WTC11 (cell line): ENCODE results near the gene NUDT14.

Experiments
- ATF3 ChIP-seq: sonication (generic); formaldehyde crosslinking; conservative IDR thresholded peaks from 2 replicates; pipeline ENCODE4 v1.8.1; 2022; ENCODE audit warnings: mild to moderate bottlenecking, missing genetic modification reagents
- CTCF ChIP-seq: fragments of 200-600 bp; IDR thresholded peaks from 2 replicates; pipeline ENCODE4 v1.8.0; 2022; ENCODE audit warnings: antibody characterized with exemption
- ELF4 ChIP-seq: sonication (generic); formaldehyde crosslinking; IDR thresholded peaks from 2 replicates; pipeline ENCODE4 v1.8.1; 2022; ENCODE audit warnings: low read depth, mild to moderate bottlenecking, moderate library complexity, missing genetic modification reagents
- FOXP1 ChIP-seq: sonication (generic); formaldehyde crosslinking; IDR thresholded peaks from 2 replicates; pipeline ENCODE4 v1.8.0; 2022; ENCODE audit warnings: missing genetic modification reagents, mild to moderate bottlenecking, moderate library complexity, borderline replicate concordance
- FOXP4 ChIP-seq: sonication (generic); formaldehyde crosslinking; IDR thresholded peaks from 2 replicates; pipeline ENCODE4 v1.8.0; 2022; ENCODE audit warnings: mild to moderate bottlenecking, missing genetic modification reagents
- JUN ChIP-seq: sonication (generic); formaldehyde crosslinking; IDR thresholded peaks from 2 replicates; pipeline ENCODE4 v1.8.0; 2023; ENCODE audit warnings: mild to moderate bottlenecking, missing genetic modification reagents
- MAX ChIP-seq: sonication (generic); formaldehyde crosslinking; IDR thresholded peaks from 2 replicates; pipeline ENCODE4 v1.8.0; 2022; ENCODE audit warnings: mild to moderate bottlenecking, missing genetic modification reagents
- NR1H2 ChIP-seq: sonication (generic); formaldehyde crosslinking; IDR thresholded peaks from 2 replicates; pipeline ENCODE4 v1.9.0; 2021; ENCODE audit warnings: mild to moderate bottlenecking, moderate library complexity, missing genetic modification reagents
- TCF7 ChIP-seq: sonication (generic); formaldehyde crosslinking; IDR thresholded peaks from 2 replicates; pipeline ENCODE4 v1.8.0; 2022; ENCODE audit warnings: mild to moderate bottlenecking, low read depth, missing genetic modification reagents, moderate library complexity
- ZNF138 ChIP-seq: sonication (generic); formaldehyde crosslinking; conservative IDR thresholded peaks from 2 replicates; pipeline ENCODE4 v1.8.1; 2022; ENCODE audit warnings: mild to moderate bottlenecking, moderate library complexity, missing genetic modification reagents
- ZNF425 ChIP-seq: fragments of 250-450 bp; sonication (Bioruptor Pico); conservative IDR thresholded peaks from 2 replicates; pipeline ENCODE4 v1.9.0; 2021; ENCODE audit warnings: mild to moderate bottlenecking
- TF ChIP-seq, protein P1 (sequence below): sonication (generic); formaldehyde crosslinking; IDR thresholded peaks from 2 replicates; pipeline ENCODE4 v1.8.1; 2023; ENCODE audit warnings: mild to moderate bottlenecking, missing genetic modification reagents

- TF ChIP-seq CTCF (no peak), ZNF138 (CRISPR knock-in tag) (no peak), TCF7 (CRISPR knock-in tag) (no peak), ELF4 (CRISPR knock-in tag) (no peak), ATF3 (no peak), ZNF425 (no peak), FOXP1 (no peak), NR1H2 (CRISPR knock-in tag) (no peak), MAX (CRISPR knock-in tag) (no peak), JUN (CRISPR knock-in tag) (no peak), FOXP4 (CRISPR knock-in tag) (no peak)
- TF ChIP-seq, protein P1, sequence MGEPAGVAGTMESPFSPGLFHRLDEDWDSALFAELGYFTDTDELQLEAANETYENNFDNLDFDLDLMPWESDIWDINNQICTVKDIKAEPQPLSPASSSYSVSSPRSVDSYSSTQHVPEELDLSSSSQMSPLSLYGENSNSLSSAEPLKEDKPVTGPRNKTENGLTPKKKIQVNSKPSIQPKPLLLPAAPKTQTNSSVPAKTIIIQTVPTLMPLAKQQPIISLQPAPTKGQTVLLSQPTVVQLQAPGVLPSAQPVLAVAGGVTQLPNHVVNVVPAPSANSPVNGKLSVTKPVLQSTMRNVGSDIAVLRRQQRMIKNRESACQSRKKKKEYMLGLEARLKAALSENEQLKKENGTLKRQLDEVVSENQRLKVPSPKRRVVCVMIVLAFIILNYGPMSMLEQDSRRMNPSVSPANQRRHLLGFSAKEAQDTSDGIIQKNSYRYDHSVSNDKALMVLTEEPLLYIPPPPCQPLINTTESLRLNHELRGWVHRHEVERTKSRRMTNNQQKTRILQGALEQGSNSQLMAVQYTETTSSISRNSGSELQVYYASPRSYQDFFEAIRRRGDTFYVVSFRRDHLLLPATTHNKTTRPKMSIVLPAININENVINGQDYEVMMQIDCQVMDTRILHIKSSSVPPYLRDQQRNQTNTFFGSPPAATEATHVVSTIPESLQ (CRISPR knock-in tag): no peak
Measured at GRCh38 chr14:105206873-105207272, 25.8 kb upstream of the NUDT14 start.
